C4-2B (cell line): ENCODE results near the gene EFNB2.

Experiments used
- CTCF ChIP-seq: fragments of 450-650 bp; conservative IDR thresholded peaks from 2 replicates; pipeline ENCODE4 v1.5.1; 2017; ENCODE audit warnings: mild to moderate bottlenecking
- ZFX ChIP-seq: fragments of 450-650 bp; IDR thresholded peaks from 2 replicates; pipeline ENCODE4 v1.6.1; 2017

DNA sequence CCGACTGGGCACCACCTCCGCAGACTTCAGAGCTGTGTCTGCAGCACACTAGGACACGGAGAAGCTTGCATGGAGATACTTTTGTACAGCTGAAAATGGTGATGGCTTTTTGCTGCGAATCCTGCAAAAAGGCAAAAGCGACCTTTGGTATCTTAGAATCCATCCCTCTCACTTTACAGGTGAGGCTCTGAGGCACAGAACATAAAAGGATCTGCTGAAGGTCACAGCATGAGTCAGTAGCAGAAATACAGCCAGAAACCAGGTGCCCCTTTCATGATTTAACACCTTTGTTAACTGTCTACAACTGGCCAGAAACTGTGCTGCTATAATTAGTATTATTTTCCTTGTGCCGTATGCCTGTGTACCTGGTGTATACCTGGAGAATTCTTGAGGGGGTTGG lies 48.3 kb downstream of the EFNB2 start:
- no peak for TF ChIP-seq CTCF
- TF ChIP-seq ZFX, result no peak
